ACHN (cell line): ENCODE data around the gene PDE4C.

ENCODE experiments used
- DNase-seq: peaks from one replicate; pipeline ENCODE4 v3.0.0-alpha.2; 2015
- in situ Hi-C: cut with HindIII; loops from 2 replicates; pipeline ENCODE4 v1.10.0; 2017; ENCODE audit warnings: low sequenced_read_pairs, low pct_ligation_motif_present, low pct_unique_long_range_greater_than_20kb

Gene PDE4C

DNA sequence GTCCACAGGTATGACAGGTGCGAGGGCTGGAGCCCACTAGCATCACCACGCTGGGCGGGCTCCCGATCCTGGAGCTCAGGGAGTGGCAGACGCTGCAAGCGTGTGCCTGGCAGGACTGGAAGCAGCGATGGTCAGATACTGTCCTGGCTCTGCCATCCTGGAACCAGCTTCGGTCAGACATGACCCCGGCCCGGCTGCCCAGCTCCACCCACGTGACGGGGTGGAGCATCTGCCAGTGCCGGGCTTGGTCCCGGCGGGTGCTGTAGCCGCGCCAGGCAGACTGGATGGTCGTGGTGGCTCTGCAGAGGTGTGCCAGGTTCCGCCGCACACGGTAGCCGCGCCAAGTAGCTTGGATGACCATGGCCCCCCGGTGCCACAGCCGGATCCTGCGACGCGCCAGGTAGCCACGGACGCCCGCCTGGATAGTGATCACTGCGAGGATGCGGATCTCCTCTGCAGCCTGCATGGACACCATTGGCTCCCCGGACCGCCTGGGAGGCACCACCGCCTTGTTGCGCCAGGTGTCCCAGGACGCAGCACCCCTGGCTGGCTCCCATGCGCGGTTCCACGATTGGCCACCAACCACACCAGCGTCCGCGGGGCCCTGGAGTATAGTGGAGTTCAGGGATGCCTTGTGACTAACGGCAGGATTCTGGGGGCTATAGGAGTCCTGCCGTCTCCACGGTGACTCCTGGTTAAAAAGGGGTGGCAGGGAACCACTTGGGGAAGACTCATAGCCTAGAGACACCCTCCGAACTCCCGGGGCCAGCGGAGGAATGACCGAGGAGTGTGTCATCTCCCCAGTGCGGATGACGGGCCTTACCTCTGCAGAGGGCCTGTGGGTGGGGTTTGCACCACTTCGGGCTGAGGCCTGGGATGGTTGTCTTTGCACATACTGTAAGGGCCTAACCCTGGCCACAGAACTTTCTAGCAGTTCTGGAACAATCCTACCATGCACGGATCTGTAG lies 31.5 kb upstream of the PDE4C start:
- in situ Hi-C loops, result no loop called here
- no peak for DNase-seq

GRCh38 chr19:18254546-18255503 lies 28.6 kb upstream of the PDE4C start:
- no peak for DNase-seq
- in situ Hi-C loops, result no loop called here

GRCh38 chr19:18253716-18254115 lies 27.5 kb upstream of the PDE4C start:
- in situ Hi-C loops, result no loop called here
- DNase-seq, result no peak

- DNase-seq, result no peak
- in situ Hi-C loops, result no loop called here
Measured at GRCh38 chr19:18253130-18253529, 26.9 kb upstream of the PDE4C start.

DNA sequence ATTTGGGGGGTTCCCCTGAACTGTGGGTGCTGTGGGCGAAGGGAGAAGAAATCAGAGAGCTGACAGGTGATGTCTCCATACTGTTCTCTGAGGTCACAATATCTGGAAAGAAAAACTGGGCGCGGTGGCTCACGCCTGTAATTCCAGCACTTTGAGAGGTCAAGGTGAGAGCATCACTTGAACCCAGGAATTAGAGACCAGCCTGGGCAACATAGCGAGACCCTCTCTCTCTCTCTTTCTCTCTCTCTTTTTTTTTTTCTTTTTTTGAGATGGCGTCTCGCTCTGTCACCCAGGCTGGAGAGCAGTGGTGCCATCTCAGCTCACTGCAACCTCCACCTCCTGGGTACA lies 26.1 kb upstream of the PDE4C start:
- no peak for DNase-seq
- in situ Hi-C loops, result no loop called here

- in situ Hi-C loops, result no loop called here
- peak; percentile 50 for DNase-seq
Measured at GRCh38 chr19:18251587-18252369, 25.5 kb upstream of the PDE4C start.

DNA sequence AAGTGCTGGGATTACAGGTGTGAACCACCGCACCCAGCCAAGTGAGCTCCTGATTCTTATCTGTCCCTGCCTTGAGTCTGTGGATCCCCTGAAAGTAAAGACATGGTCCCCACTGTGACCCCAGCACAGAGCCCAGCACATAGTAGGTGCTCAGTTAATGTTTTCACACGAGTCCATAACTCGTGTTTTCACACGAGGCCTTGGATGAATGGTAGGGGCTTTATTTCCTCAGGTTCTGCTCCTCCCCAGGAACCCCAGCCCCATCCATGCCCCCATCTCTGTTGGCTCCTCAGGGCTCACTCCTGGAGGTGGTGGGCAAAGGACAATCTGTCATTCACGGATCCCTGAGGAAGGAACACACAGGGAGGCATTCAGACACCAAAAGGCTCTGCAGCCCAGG lies 23.6 kb upstream of the PDE4C start:
- in situ Hi-C loops, result no loop called here

DNA sequence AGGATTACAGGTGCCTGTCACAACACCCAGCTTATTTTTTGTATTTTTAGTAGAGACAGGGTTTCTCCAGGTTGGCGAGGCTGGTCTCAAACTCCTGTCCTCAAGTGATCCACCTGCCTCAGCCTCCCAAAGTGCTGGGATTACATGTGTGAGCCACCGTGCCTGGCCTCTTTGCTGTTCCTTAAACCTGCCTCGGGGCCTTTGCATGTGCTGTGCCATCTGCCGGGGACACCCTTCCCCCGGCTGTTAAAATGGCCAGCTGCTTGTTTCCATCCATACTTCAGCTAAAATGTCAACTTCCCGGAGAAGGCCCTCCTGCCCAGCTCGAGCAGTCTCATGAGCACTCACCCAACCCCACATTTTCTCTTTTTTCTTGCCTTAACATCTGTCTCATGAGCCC lies 19.1 kb upstream of the PDE4C start:
- no peak for DNase-seq
- in situ Hi-C loops, result no loop called here

More for the DNA sequence above, 23.6 kb upstream of the PDE4C start:
- DNase-seq, result no peak

GRCh38 chr19:18239303-18239702 lies 13.1 kb upstream of the PDE4C start:
- in situ Hi-C loops, result no loop called here
- no peak for DNase-seq

DNA sequence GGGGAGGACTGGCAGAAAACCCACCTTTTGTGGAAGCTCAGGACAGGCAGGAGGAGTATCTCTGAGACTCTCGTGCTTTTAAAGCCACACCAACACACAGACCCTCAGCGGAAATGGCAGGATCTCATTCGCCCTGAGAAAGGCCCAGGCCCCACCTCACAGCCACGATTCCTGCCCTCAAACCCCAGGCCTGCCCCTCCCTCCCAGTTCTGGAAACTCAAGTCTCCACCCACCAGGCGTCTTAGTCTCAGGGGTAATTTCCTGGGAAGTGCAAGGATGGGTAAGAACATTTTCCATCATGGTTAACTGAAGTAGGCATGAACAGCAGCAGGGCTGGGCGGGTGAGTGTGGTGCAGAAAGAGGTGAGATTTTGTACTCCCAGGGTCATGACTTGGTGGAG lies 8.0 kb upstream of the PDE4C start:
- no peak for DNase-seq
- in situ Hi-C loops, result no loop called here

GRCh38 chr19:18233224-18233825 lies 7.1 kb upstream of the PDE4C start:
- in situ Hi-C loops, result no loop called here
- DNase-seq, result peak; percentile 75

GRCh38 chr19:18232540-18233223 lies 6.4 kb upstream of the PDE4C start:
- DNase-seq, result no peak

GRCh38 chr19:18231775-18232174 lies 5.5 kb upstream of the PDE4C start:
- DNase-seq, result no peak

More at GRCh38 chr19:18232540-18233223, 6.4 kb upstream of the PDE4C start:
- in situ Hi-C loops, result no loop called here

GRCh38 chr19:18230941-18231734 lies 4.9 kb upstream of the PDE4C start:
- DNase-seq, result no peak
- in situ Hi-C loops, result no loop called here

More at GRCh38 chr19:18231775-18232174, 5.5 kb upstream of the PDE4C start:
- in situ Hi-C loops, result no loop called here

GRCh38 chr19:18229915-18230314 lies 3.7 kb upstream of the PDE4C start:
- no peak for DNase-seq
- in situ Hi-C loops, result no loop called here

GRCh38 chr19:18229474-18229873 lies 3.2 kb upstream of the PDE4C start:
- in situ Hi-C loops, result no loop called here
- no peak for DNase-seq

- in situ Hi-C loops, result no loop called here
Measured at GRCh38 chr19:18227781-18228271, 1.6 kb upstream of the PDE4C start.

More at GRCh38 chr19:18227781-18228271, 1.6 kb upstream of the PDE4C start:
- no peak for DNase-seq
